Measurements from ENCODE around the gene P3H4.

DNA sequence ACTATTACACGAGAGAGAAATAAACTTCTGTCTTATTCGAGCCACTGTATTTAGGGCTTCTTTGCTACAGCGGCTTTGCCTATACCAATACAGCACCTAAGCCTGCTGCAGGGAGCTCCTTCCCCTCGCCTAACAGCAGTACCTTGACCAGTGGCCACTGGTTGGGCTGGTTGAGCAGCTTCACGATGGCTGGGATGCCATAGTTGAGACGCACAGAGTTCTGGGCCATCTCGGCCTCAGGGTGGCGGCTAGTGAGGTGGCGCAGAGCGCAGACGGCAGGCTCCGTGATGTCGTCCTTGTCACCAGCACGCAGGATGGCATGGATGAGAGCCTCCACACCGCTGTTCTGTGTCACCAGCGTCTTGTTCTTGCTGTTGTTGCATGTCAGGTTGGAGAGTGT is 48.9 kb downstream of the P3H4 start:
- TF ChIP-seq RFX5 (IDR thresholded peaks at IDR 0.05) (no peak), SMC3 (IDR thresholded peaks at IDR 0.05) (no peak), BHLHE40 (IDR thresholded peaks at IDR 0.05; ENCODE audit: low read depth, low read length) (no peak), CEBPB (IDR thresholded peaks at IDR 0.05) (no peak), MYC (IDR thresholded peaks at IDR 0.05; ENCODE audit: borderline replicate concordance, low read length) (no peak), JUN (IDR thresholded peaks at IDR 0.05) (no peak), POLR2A (IDR thresholded peaks at IDR 0.05; ENCODE audit: low read length) (no peak), KDM1A (IDR thresholded peaks at IDR 0.05; ENCODE audit: low read depth) (no peak), POLR2AphosphoS2 (conservative IDR thresholded peaks at IDR 0.05; ENCODE audit: low read length) (no peak)
- TF ChIP-seq, protein P1, sequence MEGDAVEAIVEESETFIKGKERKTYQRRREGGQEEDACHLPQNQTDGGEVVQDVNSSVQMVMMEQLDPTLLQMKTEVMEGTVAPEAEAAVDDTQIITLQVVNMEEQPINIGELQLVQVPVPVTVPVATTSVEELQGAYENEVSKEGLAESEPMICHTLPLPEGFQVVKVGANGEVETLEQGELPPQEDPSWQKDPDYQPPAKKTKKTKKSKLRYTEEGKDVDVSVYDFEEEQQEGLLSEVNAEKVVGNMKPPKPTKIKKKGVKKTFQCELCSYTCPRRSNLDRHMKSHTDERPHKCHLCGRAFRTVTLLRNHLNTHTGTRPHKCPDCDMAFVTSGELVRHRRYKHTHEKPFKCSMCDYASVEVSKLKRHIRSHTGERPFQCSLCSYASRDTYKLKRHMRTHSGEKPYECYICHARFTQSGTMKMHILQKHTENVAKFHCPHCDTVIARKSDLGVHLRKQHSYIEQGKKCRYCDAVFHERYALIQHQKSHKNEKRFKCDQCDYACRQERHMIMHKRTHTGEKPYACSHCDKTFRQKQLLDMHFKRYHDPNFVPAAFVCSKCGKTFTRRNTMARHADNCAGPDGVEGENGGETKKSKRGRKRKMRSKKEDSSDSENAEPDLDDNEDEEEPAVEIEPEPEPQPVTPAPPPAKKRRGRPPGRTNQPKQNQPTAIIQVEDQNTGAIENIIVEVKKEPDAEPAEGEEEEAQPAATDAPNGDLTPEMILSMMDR (IDR thresholded peaks at IDR 0.05), result no peak

Data from A549 (cell line).